Measurements from ENCODE around the gene P3H3. TPM values are rescaled to one million over a fixed set of nuclear protein-coding genes. Genes with fewer than 3 reads are reported as not detected.
A peak's percentile ranks its signal among the peaks of the same experiment; 100 is the strongest.

Gene P3H3
- total RNA-seq, 3 donors from 2014 or later = 1.6 to 24.2 (median 5.2) TPM

- no peak for TF ChIP-seq CTCF (IDR thresholded peaks at IDR 0.05)
- H3K9me3 ChIP-seq = no peaks in the 10 kb centered on the region
- no peak overlapping the region for H3K4me3 ChIP-seq
- intact Hi-C loops (cut with DNase I, micrococcal nuclease) = no loop called here
- H3K36me3 ChIP-seq (ENCODE audit: low read depth) = no peaks in the 10 kb centered on the region
- DNase-seq = no peak
- no peak for ATAC-seq
- H3K4me1 ChIP-seq (ENCODE audit: low read depth) = no peaks in the 10 kb centered on the region
Measured at GRCh38 chr12:6834254-6834653, 6.0 kb downstream of the P3H3 start.

GRCh38 chr12:6834873-6835272, 6.7 kb downstream of the P3H3 start:
- no peak overlapping the region for H3K4me3 ChIP-seq
- ATAC-seq (no peak), DNase-seq (no peak)
- H3K36me3 ChIP-seq (ENCODE audit: low read depth) = no peaks in the 10 kb centered on the region
- no peak for TF ChIP-seq CTCF (IDR thresholded peaks at IDR 0.05)
- H3K4me1 ChIP-seq (ENCODE audit: low read depth) = no peaks in the 10 kb centered on the region
- H3K9me3 ChIP-seq = no peaks in the 10 kb centered on the region
- intact Hi-C loops (cut with DNase I, micrococcal nuclease) = no loop called here

DNA sequence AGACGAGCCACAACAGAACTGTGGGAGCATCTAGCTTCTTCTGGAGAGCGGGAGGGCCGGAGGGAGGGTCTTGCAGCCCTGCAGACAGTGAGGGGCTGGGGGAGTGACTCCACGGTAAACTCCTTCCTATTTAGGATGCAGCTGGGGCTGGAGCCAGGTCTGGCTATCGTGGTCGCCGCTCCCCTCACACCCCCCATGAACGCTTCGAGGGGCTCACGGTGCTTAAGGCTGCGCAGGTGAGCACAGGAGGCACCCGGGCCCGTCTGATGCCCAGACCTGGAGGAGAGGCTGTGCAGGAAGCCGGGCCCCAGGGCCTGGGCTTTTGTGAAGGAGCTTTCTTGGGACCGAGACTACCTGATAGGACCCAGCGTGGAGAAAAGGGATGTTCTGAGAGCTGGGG, 8.6 kb downstream of the P3H3 start:
- intact Hi-C loops (cut with DNase I, micrococcal nuclease) = no loop called here
- TF ChIP-seq CTCF (IDR thresholded peaks at IDR 0.05) = no peak
- DNase-seq (peak in 1 of 3 donors; percentile 26), ATAC-seq (no peak)
- Histone ChIP-seq H3K4me3 (no peak overlapping the region), H3K9me3 (no peaks in the 10 kb centered on the region), H3K36me3 (ENCODE audit: low read depth) (no peaks in the 10 kb centered on the region), H3K4me1 (ENCODE audit: low read depth) (no peaks in the 10 kb centered on the region)

- ATAC-seq (no peak), DNase-seq (no peak)
- Histone ChIP-seq H3K4me3 (no peak overlapping the region), H3K9me3 (no peaks in the 10 kb centered on the region), H3K4me1 (ENCODE audit: low read depth) (no peaks in the 10 kb centered on the region), H3K36me3 (ENCODE audit: low read depth) (no peaks in the 10 kb centered on the region)
- TF ChIP-seq CTCF (IDR thresholded peaks at IDR 0.05) = no peak
- intact Hi-C loops (cut with DNase I, micrococcal nuclease) = no loop called here
Measured at GRCh38 chr12:6837370-6838060, 9.3 kb downstream of the P3H3 start.

DNA sequence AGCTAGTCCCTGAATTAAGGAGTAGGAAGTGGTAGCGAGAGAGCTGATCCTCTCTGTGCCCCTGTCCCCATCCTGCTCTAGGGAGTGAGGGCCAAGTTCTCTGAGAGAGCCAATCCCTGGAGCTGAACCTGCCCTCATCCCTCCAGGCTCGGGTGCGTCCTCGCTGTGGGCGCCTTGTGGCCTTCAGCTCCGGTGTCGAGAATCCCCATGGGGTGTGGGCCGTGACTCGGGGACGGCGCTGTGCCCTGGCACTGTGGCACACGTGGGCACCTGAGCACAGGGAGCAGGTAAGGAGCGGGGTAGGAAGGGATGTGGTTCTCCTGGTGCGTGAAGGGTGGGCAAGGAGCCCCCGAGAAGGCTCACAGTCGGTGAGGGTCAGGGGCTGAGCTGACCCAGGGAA, 10.6 kb downstream of the P3H3 start:
- Histone ChIP-seq H3K36me3 (ENCODE audit: low read depth) (no peaks in the 10 kb centered on the region), H3K4me3 (no peak overlapping the region), H3K9me3 (no peaks in the 10 kb centered on the region), H3K4me1 (ENCODE audit: low read depth) (no peaks in the 10 kb centered on the region)
- intact Hi-C loops (cut with DNase I, micrococcal nuclease) = no loop called here
- no peak for TF ChIP-seq CTCF (IDR thresholded peaks at IDR 0.05)
- ATAC-seq (no peak), DNase-seq (no peak)

All from mucosa of descending colon (tissue), 3 donors.